HG02885 (cell line): ENCODE measurements around the gene TMEM201.

ENCODE experiments used
- ATAC-seq: cut with Tn5 transposase; IDR thresholded peaks from one replicate; pipeline ENCODE4 v1.9.1; 2021; ENCODE audit warnings: mild to moderate bottlenecking; ENCODE audit not compliant: unreplicated experiment, poor library complexity

TMEM201 gene

GRCh38 chr1:9577423-9577822, 11.3 kb upstream of the TMEM201 start:
- ATAC-seq = no peak

- no peak for ATAC-seq
Measured at GRCh38 chr1:9580942-9581341, 7.8 kb upstream of the TMEM201 start.

- no peak for ATAC-seq
Measured at GRCh38 chr1:9586147-9586766, 2.5 kb upstream of the TMEM201 start.

DNA sequence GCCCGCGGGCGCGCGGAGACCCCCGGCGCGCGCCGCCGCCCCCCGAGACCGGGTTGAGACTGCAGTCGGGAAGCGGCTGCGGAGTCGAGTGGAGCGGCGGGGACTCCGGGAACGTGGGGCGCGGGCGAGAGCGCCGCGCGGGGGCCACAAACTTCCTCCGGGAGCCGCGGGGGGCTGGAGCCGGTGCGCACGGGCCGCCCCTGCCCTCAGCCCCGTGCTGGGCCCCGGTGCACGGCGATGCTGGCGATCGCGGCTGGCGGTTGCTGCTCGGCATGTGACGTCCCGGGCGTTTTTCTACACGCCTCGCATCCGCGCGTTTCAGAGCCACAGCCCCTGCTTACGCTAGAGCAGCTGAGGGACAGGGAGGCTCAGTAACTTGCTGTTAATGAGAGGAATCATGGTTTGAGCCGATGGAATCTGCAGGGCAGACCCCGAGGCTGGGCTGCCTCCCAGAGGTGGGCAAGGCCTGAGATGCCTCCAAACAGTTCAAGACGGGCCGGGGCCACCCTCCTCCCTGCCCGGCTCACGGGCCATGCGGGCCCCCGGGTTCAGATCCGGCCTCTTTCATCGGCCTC, 520 bp downstream of the TMEM201 start:
- ATAC-seq = peak; percentile 12

GRCh38 chr1:9589719-9590157, 1.0 kb downstream of the TMEM201 start:
- ATAC-seq = no peak

DNA sequence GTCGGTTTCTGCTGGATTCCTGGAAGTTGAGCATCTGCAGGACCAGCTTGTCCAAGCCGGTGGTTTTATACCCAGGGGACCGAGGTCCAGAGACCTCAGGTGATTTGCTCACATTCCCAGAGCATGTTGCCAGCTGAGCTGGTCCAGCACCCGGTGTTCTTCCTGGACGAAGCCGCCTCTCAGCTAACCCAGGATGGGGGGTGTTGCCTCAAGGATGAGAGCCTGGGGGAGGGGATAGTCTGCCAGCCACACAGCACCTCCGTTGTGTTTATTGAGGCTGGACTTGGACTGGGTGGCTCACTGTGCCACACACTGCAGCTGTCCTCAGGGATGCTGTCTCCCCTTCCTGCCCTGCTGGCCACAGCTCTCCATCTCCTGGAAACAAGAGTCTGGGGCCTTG, 1.5 kb downstream of the TMEM201 start:
- ATAC-seq = no peak

GRCh38 chr1:9590945-9591668, 2.4 kb downstream of the TMEM201 start:
- no peak for ATAC-seq

DNA sequence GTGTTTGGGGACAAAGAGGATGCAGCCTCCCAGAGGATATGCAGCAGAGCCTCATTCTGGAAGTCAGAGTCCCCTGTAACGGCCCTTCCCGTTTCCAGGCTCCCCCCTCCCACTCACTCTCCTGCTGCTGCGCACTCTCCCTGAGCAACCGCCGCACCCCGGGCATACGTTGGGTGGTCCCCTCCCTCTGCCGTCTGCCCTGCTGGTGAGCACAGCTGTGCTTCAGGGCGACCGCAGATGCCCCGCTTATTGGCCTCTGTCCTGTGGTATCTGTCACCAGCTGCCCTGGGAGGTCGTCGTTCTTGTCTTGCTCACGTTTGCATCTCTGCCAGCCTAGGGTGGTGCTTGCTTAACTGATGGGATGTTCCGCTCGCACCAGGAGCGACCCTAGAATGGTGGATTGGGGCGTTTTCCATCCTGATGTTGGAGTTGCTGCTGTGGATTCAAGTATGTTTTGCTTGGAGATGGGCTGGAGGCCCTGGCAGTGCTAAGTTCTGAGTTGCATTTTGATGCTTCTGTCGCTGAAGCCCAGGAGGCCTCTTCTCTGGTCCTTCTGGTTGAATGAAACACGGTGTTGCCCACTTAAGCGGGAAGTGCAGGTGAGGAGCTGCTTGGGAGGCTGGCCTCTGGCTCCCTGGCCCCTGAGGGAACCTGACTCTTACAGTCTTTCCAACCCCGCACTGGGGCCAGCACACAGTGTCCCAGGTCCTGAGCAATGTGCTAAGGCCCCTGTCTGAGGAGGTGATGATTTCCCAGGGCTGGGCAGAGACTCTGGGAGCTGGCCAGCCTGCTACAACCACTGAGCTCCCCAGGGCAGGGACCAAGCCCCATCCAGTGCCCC, 3.2 kb downstream of the TMEM201 start:
- no peak for ATAC-seq

- ATAC-seq = no peak
Measured at GRCh38 chr1:9592510-9593075, 3.9 kb downstream of the TMEM201 start.

GRCh38 chr1:9593147-9593491, 4.4 kb downstream of the TMEM201 start:
- no peak for ATAC-seq

GRCh38 chr1:9593492-9594465, 5.1 kb downstream of the TMEM201 start:
- no peak for ATAC-seq

GRCh38 chr1:9594471-9595155, 5.9 kb downstream of the TMEM201 start:
- ATAC-seq = no peak

GRCh38 chr1:9595156-9595967, 6.7 kb downstream of the TMEM201 start:
- no peak for ATAC-seq

DNA sequence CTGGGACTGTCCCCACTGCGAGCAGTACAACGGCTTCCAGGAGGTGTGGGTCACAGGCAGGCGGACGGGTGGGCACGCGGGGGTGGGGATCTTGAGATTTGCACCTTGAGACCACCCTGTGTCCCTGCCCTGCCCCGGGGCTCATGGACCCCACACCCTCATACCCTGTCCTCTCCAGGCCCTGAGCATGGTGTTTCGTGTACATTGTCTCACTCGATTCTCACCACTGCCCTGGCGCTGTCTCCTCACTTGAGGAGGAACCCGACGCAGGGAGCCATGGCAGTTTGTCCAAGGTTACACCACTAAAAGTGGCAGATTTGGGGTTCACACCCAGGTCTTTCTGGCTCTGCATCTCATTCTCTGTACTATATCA, 7.2 kb downstream of the TMEM201 start:
- ATAC-seq = no peak

- no peak for ATAC-seq
Measured at GRCh38 chr1:9596415-9597123, 7.9 kb downstream of the TMEM201 start.

DNA sequence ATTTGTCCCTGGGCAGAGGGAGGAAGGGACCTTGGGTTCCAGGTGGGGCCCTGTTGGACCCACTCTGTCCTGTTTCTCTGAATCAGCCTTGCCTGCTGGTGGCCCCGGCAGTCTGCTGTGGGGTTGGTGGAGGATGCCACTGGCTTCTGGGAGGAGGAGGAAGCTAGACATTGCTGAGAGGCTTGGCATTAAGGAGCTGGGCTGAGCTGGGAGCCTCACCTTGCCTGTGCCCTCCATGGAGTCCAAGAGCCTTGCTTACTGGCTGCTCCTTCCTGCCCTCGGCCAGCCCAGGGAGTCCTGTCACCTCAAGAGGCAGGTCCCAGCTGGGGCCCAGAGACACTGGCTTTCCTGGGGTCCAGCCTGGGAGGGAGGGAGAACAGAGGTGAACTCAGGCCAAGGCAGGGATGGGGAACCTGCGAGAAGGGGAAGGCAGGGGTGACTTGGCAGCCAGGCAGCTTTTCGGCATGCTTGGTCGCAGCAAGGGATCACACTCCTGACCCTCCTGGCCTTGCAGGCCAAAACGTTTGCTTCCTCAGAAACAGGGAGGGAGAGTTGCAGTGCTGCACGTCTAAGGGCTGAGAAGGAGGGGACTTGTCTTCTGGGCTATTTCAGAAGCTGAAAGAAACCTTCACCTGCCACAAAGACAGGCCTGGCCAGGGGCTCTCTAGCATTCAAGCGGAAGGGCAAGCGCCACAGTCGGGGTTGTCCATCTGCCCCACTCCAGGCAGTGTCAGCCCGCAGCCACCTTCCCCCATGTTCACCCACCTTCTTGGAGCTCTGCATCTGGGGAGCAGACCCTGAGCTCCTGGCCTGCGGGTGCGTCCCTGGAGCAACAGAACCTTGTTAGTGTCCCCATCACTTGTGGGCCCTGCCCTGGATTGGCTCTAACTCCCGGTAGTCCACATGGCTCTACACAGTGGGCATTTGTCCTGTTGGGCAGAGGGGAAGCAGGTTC, 8.9 kb downstream of the TMEM201 start:
- no peak for ATAC-seq
